Tibial artery (tissue), 4 donors: ENCODE data around the gene FASN.

Source experiments
- DNase-seq, 2 donors: peaks; one replicate each; pipeline ENCODE4 v3.0.0-alpha.2; 2019
- H3K27ac ChIP-seq, 2 donors: fragments of 200-600 bp; sonication (generic) in 1 of 2; 1 replicate in 1 of 2; 2 replicates in 1 of 2; pipeline ENCODE4 v1.5.1; 2018 to 2019; ENCODE audit warnings: mild to moderate bottlenecking in 1 of 2
- H3K27me3 ChIP-seq, 2 donors: fragments of 200-600 bp; sonication (generic) in 1 of 2; one replicate each; pipeline versions ENCODE4 v1.5.1 to v1.6.0; 2016 to 2019
- H3K36me3 ChIP-seq, 3 donors: fragments of 200-600 bp; sonication (generic) in 2 of 3; one replicate each; pipeline ENCODE4 v1.5.1; 2016 to 2019; ENCODE audit warnings: mild to moderate bottlenecking in 2 of 3
- H3K4me1 ChIP-seq, 4 donors: fragments of 200-600 bp; sonication (generic) in 2 of 4; 1 replicate in 3 of 4; 2 replicates in 1 of 4; pipeline ENCODE4 v1.5.1; 2016 to 2019
- H3K4me3 ChIP-seq, 2 donors: fragments of 200-600 bp; sonication (generic) in 1 of 2; 1 replicate in 1 of 2; 2 replicates in 1 of 2; pipeline ENCODE4 v1.5.1; 2018 to 2019; ENCODE audit warnings: mild to moderate bottlenecking in 2 of 2
- H3K9me3 ChIP-seq, 3 donors: fragments of 200-600 bp; sonication (generic) in 1 of 3; one replicate each; pipeline ENCODE4 v1.5.1; 2016 to 2019
- CTCF ChIP-seq, 2 experiments: fragments of 200-600 bp in 1 of 2; fragments of 450-650 bp in 1 of 2; IDR thresholded peaks; one replicate each; pipeline ENCODE4 v1.5.1; 2017 to 2019; ENCODE audit warnings: antibody characterized with exemption in 2 of 2, mild to moderate bottlenecking in 1 of 2, moderate library complexity in 1 of 2
- intact Hi-C: fragments of 100-400 bp; cut with DNase I; formaldehyde crosslinking; loops from one replicate; pipeline ENCODE4 v1.15.0; 2023; ENCODE audit warnings: low total_unique reads

The FASN gene

GRCh38 chr17:82051776-82052637, 46.0 kb downstream of the FASN start, which contains the start of the genes GPS1 and RFNG:
Gene GPS1, plus strand, starts transcription at chr17:82051898. Its CDS starts 34 bp downstream, at chr17:82051932.
Gene RFNG, minus strand, starts transcription at chr17:82051811. Its CDS starts 45 bp downstream, at chr17:82051766.
- Histone ChIP-seq H3K27ac (peak within 1 kb of the TSS; percentile 66 to 75), H3K9me3 (no peaks in the 10 kb centered on the region), H3K27me3 (no peaks in the 10 kb centered on the region), H3K36me3 (peaks cover 44 to 74% (median 63%) of the 10 kb centered on the region in 3 donors), H3K4me1 (peaks cover 6 to 45% (median 30%) of the 10 kb centered on the region in 4 donors), H3K4me3 (peak within 1 kb of the TSS; percentile 75 to 93)
- intact Hi-C loops, result no loop called here
- peak; percentile 72 to 85 for DNase-seq
- no peak for TF ChIP-seq CTCF (IDR thresholded peaks at IDR 0.05)

GRCh38 chr17:82050761-82051641, 47.0 kb downstream of the FASN start:
- peak overlapping the region; percentile 66 to 75 for H3K27ac ChIP-seq
- no peaks in the 10 kb centered on the region for H3K9me3 ChIP-seq
- intact Hi-C loops, result no loop called here
- DNase-seq, result no peak
- H3K27me3 ChIP-seq, result no peaks in the 10 kb centered on the region
- peaks cover 6 to 45% (median 30%) of the 10 kb centered on the region in 4 donors for H3K4me1 ChIP-seq
- no peak for TF ChIP-seq CTCF (IDR thresholded peaks at IDR 0.05)
- peaks cover 34 to 69% (median 54%) of the 10 kb centered on the region in 3 donors for H3K36me3 ChIP-seq
- peak overlapping the region; percentile 75 to 93 for H3K4me3 ChIP-seq

GRCh38 chr17:82050152-82050760, 47.8 kb downstream of the FASN start:
- Histone ChIP-seq H3K36me3 (peaks cover 28 to 61% (median 46%) of the 10 kb centered on the region in 3 donors), H3K4me1 (peaks cover 6 to 44% (median 30%) of the 10 kb centered on the region in 4 donors), H3K9me3 (no peaks in the 10 kb centered on the region), H3K4me3 (peak overlapping the region; percentile 75 to 93), H3K27me3 (no peaks in the 10 kb centered on the region), H3K27ac (peak overlapping the region in 1 of 2 donors; percentile 66)
- no peak for DNase-seq
- TF ChIP-seq CTCF (IDR thresholded peaks at IDR 0.05), result no peak
- intact Hi-C loops, result no loop called here

GRCh38 chr17:82049521-82049971, 48.5 kb downstream of the FASN start:
- Histone ChIP-seq H3K9me3 (no peaks in the 10 kb centered on the region), H3K27ac (no peak overlapping the region), H3K36me3 (peaks cover 22 to 54% (median 39%) of the 10 kb centered on the region in 3 donors), H3K4me1 (peaks cover 6 to 43% (median 30%) of the 10 kb centered on the region in 4 donors), H3K4me3 (no peak overlapping the region), H3K27me3 (no peaks in the 10 kb centered on the region)
- no peak for TF ChIP-seq CTCF (IDR thresholded peaks at IDR 0.05)
- DNase-seq, result no peak
- intact Hi-C loops, result no loop called here

- intact Hi-C loops, result no loop called here
- TF ChIP-seq CTCF (IDR thresholded peaks at IDR 0.05), result no peak
- peaks cover 18 to 50% (median 35%) of the 10 kb centered on the region in 3 donors for H3K36me3 ChIP-seq
- peaks cover 6 to 40% (median 30%) of the 10 kb centered on the region in 4 donors for H3K4me1 ChIP-seq
- H3K9me3 ChIP-seq, result no peaks in the 10 kb centered on the region
- H3K27ac ChIP-seq, result no peak overlapping the region
- no peak overlapping the region for H3K4me3 ChIP-seq
- no peaks in the 10 kb centered on the region for H3K27me3 ChIP-seq
- no peak for DNase-seq
Measured at GRCh38 chr17:82049106-82049505, 48.9 kb downstream of the FASN start.
